CD14-positive monocyte (primary cell): ENCODE data around the gene TMEM248. TPM values are rescaled to one million over a fixed set of nuclear protein-coding genes. Genes with fewer than 3 reads are reported as not detected.

Experiments
- DNase-seq, 3 donors: peaks; one replicate each; pipeline ENCODE4 v3.0.0-alpha.2; 2011 to 2022
- H2AFZ ChIP-seq: 2 replicates; pipeline ENCODE4 v1.6.0; 2012; ENCODE audit warnings: mild to moderate bottlenecking, low read depth, low read length, inconsistent platforms; ENCODE audit not compliant: insufficient read depth, poor library complexity, severe bottlenecking
- H3K27ac ChIP-seq, 2 donors: 1 replicate in 1 of 2; 2 replicates in 1 of 2; pipeline ENCODE4 v1.5.1; 2012 to 2013; ENCODE audit warnings: low read length in 2 of 2, control low read depth in 1 of 2, inconsistent platforms in 1 of 2, low read depth in 1 of 2, mild to moderate bottlenecking in 1 of 2
- H3K27me3 ChIP-seq, 2 donors: one replicate each; pipeline versions ENCODE4 v1.6.0 to v1.6.1; 2011 to 2013; ENCODE audit warnings: low read length in 2 of 2; ENCODE audit not compliant: control insufficient read depth in 2 of 2, insufficient read depth in 2 of 2
- H3K36me3 ChIP-seq, 2 donors: replicated peaks in 1 of 2; 1 replicate in 1 of 2; 2 replicates in 1 of 2; pipeline versions ENCODE4 v1.5.1 to v1.6.1; 2012 to 2013; ENCODE audit warnings: low read length in 2 of 2, control low read depth in 1 of 2, inconsistent platforms in 1 of 2, mild to moderate bottlenecking in 1 of 2; ENCODE audit not compliant: insufficient read depth in 2 of 2, control insufficient read depth in 1 of 2
- H3K4me1 ChIP-seq, 2 donors: 1 replicate in 1 of 2; 2 replicates in 1 of 2; pipeline versions ENCODE4 v1.5.1 to v1.6.1; 2012 to 2013; ENCODE audit warnings: low read length in 2 of 2, control low read depth in 1 of 2, inconsistent platforms in 1 of 2, mild to moderate bottlenecking in 1 of 2, moderate library complexity in 1 of 2; ENCODE audit not compliant: insufficient read depth in 2 of 2, control insufficient read depth in 1 of 2
- H3K4me2 ChIP-seq: replicated peaks from 2 replicates; pipeline ENCODE3; 2012; ENCODE audit warnings: low read length, moderate library complexity, mild to moderate bottlenecking; ENCODE audit not compliant: poor library complexity, severe bottlenecking; ENCODE audit errors: extremely low read depth
- H3K4me3 ChIP-seq, 3 experiments: fragments of 200-600 bp in 1 of 3; sonication (generic) in 1 of 3; replicated peaks in 1 of 3; 1 replicate in 2 of 3; 2 replicates in 1 of 3; pipeline ENCODE4 v1.5.1; 2011 to 2013; ENCODE audit warnings: low read length in 3 of 3, mild to moderate bottlenecking in 3 of 3, control low read depth in 2 of 3, low read depth in 2 of 3, inconsistent platforms in 1 of 3, moderate library complexity in 1 of 3
- H3K79me2 ChIP-seq: 2 replicates; pipeline ENCODE4 v1.6.0; 2012; ENCODE audit warnings: mild to moderate bottlenecking, control low read depth, inconsistent platforms, low read length, moderate library complexity; ENCODE audit not compliant: insufficient read depth
- H3K9ac ChIP-seq: 2 replicates; pipeline ENCODE4 v1.6.0; 2017; ENCODE audit warnings: low read length, mild to moderate bottlenecking; ENCODE audit not compliant: insufficient read depth, poor library complexity, severe bottlenecking
- H3K9me3 ChIP-seq, 2 donors: replicated peaks in 1 of 2; 1 replicate in 1 of 2; 2 replicates in 1 of 2; pipeline versions ENCODE4 v1.5.1 to v1.6.1; 2012 to 2013; ENCODE audit warnings: low read length in 2 of 2, control low read depth in 1 of 2; ENCODE audit not compliant: control insufficient read depth in 1 of 2, insufficient read depth in 1 of 2
- H4K20me1 ChIP-seq: 2 replicates; pipeline ENCODE4 v1.6.0; 2012; ENCODE audit warnings: mild to moderate bottlenecking, low read length, control low read depth, moderate library complexity; ENCODE audit not compliant: insufficient read depth
- H3K27ac Mint-ChIP-seq, 7 donors: one replicate each; pipeline ENCODE4 v1.8.0; 2020; ENCODE audit warnings: mild to moderate bottlenecking in 7 of 7, mixed read lengths in 7 of 7, moderate library complexity in 6 of 7, inconsistent platforms in 2 of 7
- H3K27me3 Mint-ChIP-seq, 3 donors: one replicate each; pipeline ENCODE4 v1.8.0; 2021 to 2022; ENCODE audit warnings: low read depth in 3 of 3, mild to moderate bottlenecking in 3 of 3, mixed read lengths in 3 of 3, moderate library complexity in 3 of 3, inconsistent platforms in 1 of 3
- H3K36me3 Mint-ChIP-seq, 2 donors: one replicate each; pipeline ENCODE4 v1.8.0; 2020; ENCODE audit warnings: mixed read lengths in 2 of 2, inconsistent platforms in 1 of 2, mild to moderate bottlenecking in 1 of 2
- H3K4me1 Mint-ChIP-seq: one replicate; pipeline ENCODE4 v1.8.0; 2020; ENCODE audit warnings: mild to moderate bottlenecking, mixed read lengths
- H3K4me3 Mint-ChIP-seq, 2 donors: one replicate each; pipeline ENCODE4 v1.8.0; 2020; ENCODE audit warnings: mild to moderate bottlenecking in 2 of 2, mixed read lengths in 2 of 2, moderate library complexity in 1 of 2
- H3K9me3 Mint-ChIP-seq, 7 donors: one replicate each; pipeline ENCODE4 v1.8.0; 2020 to 2022; ENCODE audit warnings: mixed read lengths in 7 of 7, mild to moderate bottlenecking in 6 of 7, moderate library complexity in 6 of 7, inconsistent platforms in 2 of 7
- WGBS: methylation state at CpG from one replicate; pipeline ENCODE4 v1.1.5; 2013; ENCODE audit warnings: missing lambda C conversion rate; ENCODE audit not compliant: insufficient coverage; 5-methylcytosine and 5-hydroxymethylcytosine counted together
- intact Hi-C, 2 donors: fragments of 100-400 bp; cut with micrococcal nuclease; formaldehyde crosslinking; loops; one replicate each; pipeline versions ENCODE4 v1.15.0 to v1.15.1; 2023
- polyA plus RNA-seq, 3 donors: library from polyadenylated mRNA; depleted of rRNA in 1 of 3; unstranded in 2 of 3; stranded (reverse) in 1 of 3; fragments of 300-500 nt in 2 of 3; fragments of >200 nt in 1 of 3; fragmentation: Illumina TruSeq in 2 of 3; gene quantifications; 1 replicate in 2 of 3; 2 replicates in 1 of 3; pipeline ENCODE4 v1.2.3, GENCODE V29; 2012 to 2021
- TF ChIP-seq, protein P1 (sequence below): fragments of 200-600 bp; IDR thresholded peaks from one replicate; pipeline ENCODE4 v1.8.0; 2022; ENCODE audit warnings: antibody characterized with exemption, mild to moderate bottlenecking

The TMEM248 gene
- polyA plus RNA-seq, 3 donors: 67.5 to 82.3 (median 78.3) TPM

DNA sequence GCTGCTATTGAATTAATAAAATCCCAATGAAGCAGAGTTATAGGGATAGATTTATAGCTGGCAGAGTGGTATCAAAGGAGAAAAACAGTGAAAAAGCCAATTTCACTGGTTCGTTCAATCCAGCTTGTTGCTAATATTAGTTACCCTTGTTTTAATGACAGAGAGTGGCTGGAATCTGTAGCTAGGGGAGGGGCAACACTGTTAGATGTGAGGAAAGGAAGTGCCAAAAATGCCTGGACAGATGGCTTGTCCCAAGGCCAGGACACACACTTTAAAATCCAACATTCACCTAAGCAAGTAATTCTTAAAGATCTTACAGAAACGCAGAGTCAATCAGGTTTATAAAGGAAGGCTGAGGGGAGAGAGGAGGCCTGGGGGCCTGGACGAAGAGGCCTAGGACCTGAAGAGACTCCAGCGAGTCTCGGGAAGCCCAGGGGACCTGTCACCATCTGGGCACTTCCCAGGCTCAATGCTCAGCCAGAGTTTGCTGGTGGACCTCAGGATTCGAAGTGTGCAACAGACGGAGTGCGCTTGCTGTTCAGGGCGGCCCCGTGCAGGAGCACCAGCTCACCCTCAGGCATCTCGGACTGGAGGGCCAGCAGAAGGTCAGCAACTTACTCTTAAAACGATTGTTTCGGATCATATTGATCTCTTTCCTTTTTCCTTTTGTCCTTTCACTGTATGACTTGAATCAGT, 36.7 kb downstream of the TMEM248 start:
- intact Hi-C loops: no loop called here
- H3K36me3 Mint-ChIP-seq: peaks cover 64 to 80% of the 10 kb centered on the region in 2 donors
- no peaks in the 10 kb centered on the region for H3K9me3 ChIP-seq
- peaks cover 62 to 76% of the 10 kb centered on the region in 2 donors for H3K36me3 ChIP-seq
- H3K27ac ChIP-seq: no peak overlapping the region
- H3K27ac Mint-ChIP-seq: peak overlapping the region in 1 of 7 donors; percentile 18
- peaks cover 0 to 1% (median 0%) of the 10 kb centered on the region in 3 donors for H3K27me3 Mint-ChIP-seq
- no peaks in the 10 kb centered on the region for H3K9me3 Mint-ChIP-seq
- no peaks in the 10 kb centered on the region for H3K79me2 ChIP-seq
- no peak overlapping the region for H3K4me3 Mint-ChIP-seq
- no peak overlapping the region for H2AFZ ChIP-seq
- DNase-seq: no peak
- H3K4me3 ChIP-seq: no peak overlapping the region
- TF ChIP-seq, protein P1, sequence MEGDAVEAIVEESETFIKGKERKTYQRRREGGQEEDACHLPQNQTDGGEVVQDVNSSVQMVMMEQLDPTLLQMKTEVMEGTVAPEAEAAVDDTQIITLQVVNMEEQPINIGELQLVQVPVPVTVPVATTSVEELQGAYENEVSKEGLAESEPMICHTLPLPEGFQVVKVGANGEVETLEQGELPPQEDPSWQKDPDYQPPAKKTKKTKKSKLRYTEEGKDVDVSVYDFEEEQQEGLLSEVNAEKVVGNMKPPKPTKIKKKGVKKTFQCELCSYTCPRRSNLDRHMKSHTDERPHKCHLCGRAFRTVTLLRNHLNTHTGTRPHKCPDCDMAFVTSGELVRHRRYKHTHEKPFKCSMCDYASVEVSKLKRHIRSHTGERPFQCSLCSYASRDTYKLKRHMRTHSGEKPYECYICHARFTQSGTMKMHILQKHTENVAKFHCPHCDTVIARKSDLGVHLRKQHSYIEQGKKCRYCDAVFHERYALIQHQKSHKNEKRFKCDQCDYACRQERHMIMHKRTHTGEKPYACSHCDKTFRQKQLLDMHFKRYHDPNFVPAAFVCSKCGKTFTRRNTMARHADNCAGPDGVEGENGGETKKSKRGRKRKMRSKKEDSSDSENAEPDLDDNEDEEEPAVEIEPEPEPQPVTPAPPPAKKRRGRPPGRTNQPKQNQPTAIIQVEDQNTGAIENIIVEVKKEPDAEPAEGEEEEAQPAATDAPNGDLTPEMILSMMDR: no peak
- 98% methylated on average over 12 of the region's 13 CpGs for WGBS
- H3K9ac ChIP-seq: no peak overlapping the region
- no peaks in the 10 kb centered on the region for H3K27me3 ChIP-seq
- H4K20me1 ChIP-seq: no peaks in the 10 kb centered on the region
- H3K4me1 ChIP-seq: no peaks in the 10 kb centered on the region
- H3K4me2 ChIP-seq: no peak overlapping the region
- no peaks in the 10 kb centered on the region for H3K4me1 Mint-ChIP-seq

DNA sequence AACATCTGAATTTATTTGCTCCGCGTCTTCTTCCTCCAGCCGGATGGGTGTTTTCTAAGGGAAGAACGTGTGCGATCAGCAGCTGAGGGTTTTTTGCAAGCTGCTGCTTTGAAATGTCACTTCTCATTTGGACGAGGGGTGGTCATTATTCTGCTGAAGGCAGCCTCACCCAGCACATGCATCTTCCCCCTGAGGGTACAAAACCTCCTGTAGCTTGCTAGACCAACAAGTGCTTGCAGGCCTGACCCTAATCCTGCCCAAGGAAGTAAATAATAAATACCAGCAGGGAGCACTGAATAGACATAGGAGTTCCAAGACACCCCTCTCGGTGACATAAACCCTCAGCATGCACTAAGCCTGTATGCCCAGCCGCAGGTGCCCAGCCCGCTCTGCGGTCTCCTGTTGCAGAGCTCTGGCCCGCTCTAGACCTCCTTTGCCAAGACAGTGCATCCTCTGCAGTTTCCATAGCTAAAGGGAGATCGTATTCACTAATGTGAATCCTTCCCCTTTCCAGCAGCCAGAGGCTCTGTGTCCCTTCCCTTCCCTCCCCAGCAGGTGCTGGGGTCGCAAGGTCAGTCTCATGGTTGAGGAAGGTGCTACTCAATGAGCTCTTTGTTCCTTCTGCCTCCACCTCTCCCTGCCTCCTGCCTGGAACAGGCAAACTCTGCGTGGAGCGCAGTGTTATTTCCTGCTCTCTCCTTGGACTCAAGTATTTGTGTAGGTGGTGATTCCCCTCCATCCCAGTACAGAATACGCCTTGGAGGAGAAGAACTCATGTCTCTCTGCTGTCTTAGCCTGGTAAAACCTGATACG, 37.7 kb downstream of the TMEM248 start:
- no peaks in the 10 kb centered on the region for H3K27me3 Mint-ChIP-seq
- H3K27ac Mint-ChIP-seq: peak overlapping the region in 1 of 7 donors; percentile 18
- H3K79me2 ChIP-seq: no peaks in the 10 kb centered on the region
- no peaks in the 10 kb centered on the region for H3K27me3 ChIP-seq
- no peak overlapping the region for H2AFZ ChIP-seq
- no peaks in the 10 kb centered on the region for H3K4me1 ChIP-seq
- H3K36me3 Mint-ChIP-seq: peaks cover 55 to 70% of the 10 kb centered on the region in 2 donors
- no peak overlapping the region for H3K4me2 ChIP-seq
- 99% methylated on average over 9 of the region's 17 CpGs for WGBS
- TF ChIP-seq, protein P1: no peak
- H4K20me1 ChIP-seq: no peaks in the 10 kb centered on the region
- no peak overlapping the region for H3K4me3 ChIP-seq
- H3K27ac ChIP-seq: no peak overlapping the region
- no peaks in the 10 kb centered on the region for H3K9me3 ChIP-seq
- peaks cover 55 to 66% of the 10 kb centered on the region in 2 donors for H3K36me3 ChIP-seq
- DNase-seq: no peak
- H3K4me1 Mint-ChIP-seq: no peaks in the 10 kb centered on the region
- H3K9me3 Mint-ChIP-seq: peaks cover 0 to 3% (median 0%) of the 10 kb centered on the region in 7 donors
- intact Hi-C loops: no loop called here
- H3K4me3 Mint-ChIP-seq: no peak overlapping the region
- no peak overlapping the region for H3K9ac ChIP-seq
